GM20431 (cell line): ENCODE measurements around the gene ELOVL6.

Source experiments
- in situ Hi-C: fragments of 300-500 bp; cut with MseI, MboI; formaldehyde crosslinking; loops from one replicate; pipeline ENCODE4 v1.15.0; 2020; ENCODE audit warnings: low sequenced_read_pairs; ENCODE audit not compliant: unreplicated experiment

The ELOVL6 gene

DNA sequence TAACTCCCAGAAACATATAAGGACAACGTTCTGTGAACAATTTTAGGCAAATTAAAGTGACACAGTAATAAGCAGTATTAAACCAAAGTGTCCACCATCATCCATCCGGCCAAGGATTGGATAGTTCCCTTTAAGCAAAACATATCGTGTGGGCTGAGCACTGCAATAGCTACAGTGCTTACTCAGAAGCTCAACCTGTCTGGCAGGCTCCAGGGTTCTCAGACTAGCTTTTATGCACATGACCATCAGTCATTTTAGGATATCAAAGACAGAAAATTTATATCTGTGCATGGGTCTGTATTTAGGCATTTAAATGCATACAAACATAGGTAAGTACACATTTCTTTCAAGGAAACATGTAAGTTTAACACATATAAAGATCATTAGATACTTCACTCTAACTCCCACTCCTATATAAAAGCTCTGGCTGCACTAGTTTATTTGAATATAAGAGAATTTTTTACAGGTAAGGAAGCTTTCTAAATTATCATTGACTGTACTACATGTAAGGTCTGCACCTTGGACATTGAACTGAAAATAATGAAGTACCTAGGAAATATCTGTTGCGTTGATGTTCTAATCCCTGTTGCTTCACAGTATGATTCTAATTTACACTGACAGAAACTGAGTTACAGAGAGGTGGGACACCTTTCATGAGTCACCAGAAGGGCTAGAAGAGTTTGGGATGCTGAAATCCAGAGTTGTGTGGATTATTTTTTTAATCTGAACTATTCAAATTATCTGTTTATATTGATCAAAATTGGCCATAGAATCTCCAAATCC lies 67.6 kb downstream of the ELOVL6 start:
- in situ Hi-C loops: no loop called here

DNA sequence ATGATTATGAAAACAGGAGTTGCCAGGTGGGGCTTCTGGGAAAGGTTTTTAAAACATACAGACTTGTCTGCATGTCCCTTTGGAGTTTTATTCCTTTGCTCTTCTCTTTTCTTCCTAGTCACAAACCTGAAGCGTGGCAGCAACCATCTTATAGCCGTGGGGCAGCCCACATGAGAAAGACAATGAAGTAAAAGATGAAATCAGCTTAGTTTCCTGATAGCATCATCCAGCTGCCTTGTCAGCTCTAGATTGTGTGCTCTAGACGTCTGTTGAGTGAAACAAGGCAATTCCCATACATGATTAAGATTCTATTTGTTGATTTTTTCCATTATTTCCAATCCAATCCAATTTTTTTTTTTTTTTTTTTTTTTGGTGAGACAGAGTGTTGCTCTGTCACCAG lies 68.9 kb downstream of the ELOVL6 start:
- in situ Hi-C loops: no loop called here

DNA sequence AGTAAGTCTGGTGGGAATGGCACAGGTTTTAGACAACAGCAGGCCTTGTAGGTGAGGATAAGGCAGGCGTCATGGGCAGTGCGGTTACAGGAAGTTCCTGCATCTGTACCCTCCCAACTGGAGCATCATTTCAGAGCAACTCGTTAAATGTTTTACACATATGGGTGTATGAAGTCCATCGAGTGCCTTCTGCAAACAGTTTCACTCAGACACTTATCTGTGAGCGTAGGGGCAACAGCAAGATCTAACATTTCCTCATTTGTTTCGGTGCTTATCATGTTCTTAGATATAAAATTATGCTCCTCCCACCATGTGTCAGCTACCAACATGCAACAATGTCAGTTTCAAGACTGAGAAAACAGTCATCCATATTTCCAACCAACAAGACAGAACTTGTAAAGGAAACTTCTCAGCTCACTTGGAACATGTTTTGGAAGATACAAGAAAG lies 69.9 kb downstream of the ELOVL6 start:
- in situ Hi-C loops: no loop called here

DNA sequence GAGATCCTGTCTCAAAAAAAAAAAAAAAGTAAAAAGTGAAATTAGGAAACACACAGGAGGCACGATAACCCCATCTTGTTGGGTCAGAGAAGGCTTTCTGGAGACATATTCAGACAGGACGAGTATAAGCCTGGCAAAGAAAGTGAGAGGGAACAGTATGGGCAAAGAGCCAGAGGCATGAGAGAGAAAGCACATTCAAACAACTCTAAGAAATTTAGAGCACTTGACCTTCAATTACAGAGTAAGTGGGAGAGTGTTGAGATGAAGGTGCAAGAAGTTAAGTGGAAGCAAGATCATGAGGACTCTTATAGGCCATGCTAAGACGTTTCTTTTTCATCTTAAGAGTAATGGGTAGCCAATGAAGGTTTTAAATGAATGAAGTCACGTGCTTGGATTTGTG lies 70.4 kb downstream of the ELOVL6 start:
- in situ Hi-C loops: no loop called here

DNA sequence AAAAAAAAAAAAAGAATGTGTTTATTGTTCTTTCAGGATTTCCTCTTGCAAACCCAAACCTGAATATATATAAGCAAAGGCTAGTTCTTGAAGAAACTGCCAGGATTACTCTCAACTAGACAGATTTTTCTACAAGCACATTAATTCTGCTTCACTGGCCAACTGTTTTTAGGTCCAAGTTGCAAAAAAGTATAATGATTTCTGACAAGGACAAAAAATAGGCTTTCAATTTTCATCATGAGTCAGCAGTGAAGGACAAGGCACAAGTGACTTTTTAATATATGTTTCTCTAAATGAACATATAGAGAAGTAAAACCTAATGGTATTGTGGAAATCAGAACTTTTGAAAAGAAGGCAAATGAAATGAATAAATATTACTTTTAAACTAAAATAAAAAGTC lies 73.7 kb downstream of the ELOVL6 start:
- in situ Hi-C loops: no loop called here

DNA sequence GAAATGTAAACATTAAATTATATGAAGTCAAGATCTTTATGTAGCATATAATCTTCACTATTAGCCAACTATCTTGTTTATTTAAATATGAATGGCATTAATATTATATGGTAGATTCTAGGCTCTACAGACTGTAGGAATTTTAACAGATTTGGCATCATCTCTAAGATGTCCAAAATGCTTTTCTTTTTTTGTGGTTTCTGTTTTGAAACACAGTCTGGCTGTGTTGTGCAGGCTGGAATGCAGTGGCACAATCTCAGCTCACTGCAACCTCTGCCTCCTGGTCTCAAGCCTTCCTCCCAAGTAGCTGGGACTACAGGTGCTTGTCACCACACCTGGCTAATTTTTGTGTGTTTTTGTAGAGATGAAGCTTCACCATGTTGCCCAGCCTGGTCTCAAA lies 76.2 kb downstream of the ELOVL6 start:
- in situ Hi-C loops: no loop called here

DNA sequence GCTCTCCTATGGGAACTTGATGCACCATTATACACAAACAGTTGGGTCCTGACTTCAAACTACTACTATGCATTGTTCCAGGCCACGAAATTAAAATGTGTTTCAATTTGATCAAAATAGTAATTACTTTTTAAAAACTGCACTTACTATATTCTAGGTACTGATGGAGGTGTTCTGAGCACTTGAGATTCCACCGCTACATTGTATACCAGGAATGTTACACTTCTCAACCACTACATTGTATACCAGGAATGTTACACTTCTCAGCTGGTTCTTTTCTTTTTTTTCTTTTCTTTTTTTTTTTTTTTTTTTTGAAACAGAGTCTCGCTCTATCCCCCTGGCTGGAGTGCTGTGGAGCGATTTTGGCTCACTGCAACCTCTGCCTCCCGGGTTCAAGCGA lies 77.9 kb downstream of the ELOVL6 start:
- in situ Hi-C loops: no loop called here

DNA sequence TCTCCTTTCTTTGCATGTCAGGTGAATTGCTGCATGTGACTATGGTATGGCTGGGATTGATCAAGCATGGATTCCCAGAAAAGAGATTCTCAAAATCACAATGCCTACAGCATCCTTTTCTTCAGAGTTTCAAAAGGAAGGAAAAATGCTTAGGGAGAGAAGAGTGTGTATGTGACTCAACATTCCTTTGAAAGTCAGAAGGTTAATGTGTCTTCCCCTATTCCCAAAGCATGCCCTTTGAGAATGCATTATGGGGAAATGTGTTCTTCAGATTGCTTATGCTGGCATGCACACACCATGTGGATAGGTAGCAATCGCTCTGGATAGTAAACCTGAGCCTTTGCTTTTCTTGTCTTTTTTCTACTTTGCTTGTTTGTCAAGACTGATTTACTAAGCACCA lies 78.5 kb downstream of the ELOVL6 start:
- in situ Hi-C loops: no loop called here

DNA sequence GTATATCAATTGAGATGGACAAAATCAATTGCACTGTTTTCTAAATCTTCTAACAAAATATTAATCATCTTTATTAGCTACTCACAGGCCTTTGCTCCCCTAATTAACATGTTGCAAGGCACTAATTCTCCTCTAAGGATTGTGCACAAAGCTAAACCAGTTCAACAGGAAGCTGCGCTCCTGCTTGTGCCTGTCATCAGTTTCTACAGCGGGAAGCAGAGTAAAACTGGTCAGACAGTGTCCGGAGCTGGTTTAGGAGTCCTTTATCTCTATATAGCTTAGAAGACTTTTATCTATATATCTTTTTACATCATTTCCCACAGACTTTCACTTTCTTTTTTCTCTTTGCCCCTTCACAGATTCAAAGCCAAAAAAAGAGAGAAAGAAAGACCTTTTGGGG lies 79.1 kb downstream of the ELOVL6 start:
- in situ Hi-C loops: no loop called here

DNA sequence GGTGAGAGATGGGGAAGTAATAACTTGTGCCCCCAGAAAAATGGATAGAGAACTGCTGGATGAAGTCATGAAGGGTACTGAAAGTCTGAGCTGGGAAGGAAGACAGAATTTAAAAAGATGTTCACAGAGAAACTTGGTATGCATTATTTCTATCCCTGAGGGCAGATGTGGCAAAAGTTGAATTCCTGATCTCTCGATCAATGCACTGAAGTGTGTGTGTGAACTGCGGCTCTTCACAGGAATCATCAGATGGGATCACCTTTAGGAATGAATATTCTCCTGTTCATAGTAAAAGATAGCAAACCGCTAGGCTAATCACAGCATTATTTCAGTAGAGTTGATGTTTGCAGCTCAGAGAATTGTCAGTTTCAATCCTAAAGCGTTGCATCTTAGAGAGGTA lies 86.4 kb downstream of the ELOVL6 start:
- in situ Hi-C loops: no loop called here

DNA sequence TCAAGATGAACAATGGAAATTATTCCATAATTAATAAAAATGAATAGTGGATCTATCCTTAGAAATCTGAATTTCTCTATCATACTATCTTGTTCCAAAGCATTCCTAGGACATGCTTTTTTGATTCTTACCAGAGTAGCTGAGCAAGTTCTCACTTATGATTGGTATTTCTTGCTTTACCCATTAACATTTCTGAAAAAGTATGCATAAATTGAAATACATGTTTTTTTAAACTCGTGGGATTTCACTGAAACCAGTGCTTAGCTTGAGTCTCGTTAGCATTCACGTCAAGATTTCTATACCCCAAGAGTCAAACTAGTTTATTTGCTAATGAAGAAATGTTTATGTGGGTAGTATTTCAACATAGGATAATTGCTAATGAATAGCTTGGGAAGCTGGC lies 89.0 kb downstream of the ELOVL6 start:
- in situ Hi-C loops: no loop called here

DNA sequence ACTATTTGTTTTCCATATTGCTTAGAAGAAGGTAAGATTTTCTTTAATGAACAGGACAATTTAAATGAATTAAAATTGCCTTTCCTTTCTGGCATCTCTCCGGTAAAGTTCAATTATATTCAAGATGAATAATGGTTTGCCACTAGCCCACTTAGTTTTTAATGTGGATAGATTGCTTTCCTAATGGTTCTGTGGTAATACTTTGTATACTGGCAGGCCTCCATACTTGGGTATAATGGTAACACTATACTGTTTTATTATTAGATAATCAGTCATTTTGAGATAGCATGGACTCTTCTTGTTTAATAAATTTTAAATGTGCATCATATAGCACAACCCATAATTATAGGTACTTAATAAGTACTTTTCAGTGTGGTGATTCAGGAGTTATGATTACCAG lies 89.5 kb downstream of the ELOVL6 start:
- in situ Hi-C loops: no loop called here

DNA sequence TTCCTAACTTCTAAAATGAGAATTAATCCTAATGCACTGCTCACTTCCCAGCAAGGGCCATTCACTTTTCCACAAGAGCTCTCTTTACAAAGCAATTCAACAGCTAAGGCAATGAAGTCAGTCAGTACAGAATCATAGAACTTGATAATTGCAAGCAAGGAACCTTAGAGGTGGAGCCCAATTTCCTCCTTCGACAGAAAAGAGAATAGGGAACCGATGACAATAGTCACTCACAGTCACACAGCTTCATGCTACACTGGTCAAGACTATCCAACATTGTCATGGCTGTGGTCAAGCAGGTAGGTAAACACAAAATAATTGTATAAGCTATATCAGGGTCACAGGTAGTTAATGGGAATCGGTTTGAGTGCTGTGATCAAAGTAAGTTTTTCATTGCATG lies 90.0 kb downstream of the ELOVL6 start:
- in situ Hi-C loops: no loop called here

DNA sequence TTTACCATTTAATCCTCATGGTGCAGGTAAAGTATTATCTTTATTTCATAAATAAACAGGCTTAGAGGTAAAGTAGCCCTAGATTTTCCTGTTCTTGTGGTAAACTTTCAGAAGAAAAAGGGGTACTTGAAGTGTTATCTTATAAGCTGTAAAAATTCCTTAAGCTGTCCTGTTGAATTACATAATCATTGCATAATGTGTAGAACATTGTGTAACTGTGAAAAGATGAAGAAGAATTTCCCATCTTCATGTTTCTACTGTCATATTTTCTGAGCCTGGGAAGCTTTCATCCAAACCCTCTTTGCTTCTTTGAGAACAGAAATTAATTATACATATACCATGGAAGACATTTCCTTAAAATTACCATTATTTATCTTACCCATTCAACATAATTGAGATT lies 90.5 kb downstream of the ELOVL6 start:
- in situ Hi-C loops: no loop called here

DNA sequence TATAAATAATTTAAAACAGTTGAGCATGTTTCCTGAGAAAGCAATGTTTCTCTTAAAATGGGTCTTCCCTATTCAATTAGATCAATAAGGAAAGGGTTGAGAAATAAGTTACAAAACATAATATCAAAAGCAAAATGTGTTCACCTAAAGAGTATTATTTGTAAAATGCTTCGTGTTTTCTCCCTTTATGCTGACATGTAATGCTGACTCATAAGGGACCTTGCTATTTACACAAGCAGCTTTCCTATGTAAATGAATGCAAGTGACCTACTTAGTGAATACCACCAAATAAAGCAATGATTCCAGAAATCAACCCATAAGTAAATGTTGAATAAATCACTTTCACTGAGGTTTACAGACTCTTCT lies 91.5 kb downstream of the ELOVL6 start:
- in situ Hi-C loops: no loop called here

DNA sequence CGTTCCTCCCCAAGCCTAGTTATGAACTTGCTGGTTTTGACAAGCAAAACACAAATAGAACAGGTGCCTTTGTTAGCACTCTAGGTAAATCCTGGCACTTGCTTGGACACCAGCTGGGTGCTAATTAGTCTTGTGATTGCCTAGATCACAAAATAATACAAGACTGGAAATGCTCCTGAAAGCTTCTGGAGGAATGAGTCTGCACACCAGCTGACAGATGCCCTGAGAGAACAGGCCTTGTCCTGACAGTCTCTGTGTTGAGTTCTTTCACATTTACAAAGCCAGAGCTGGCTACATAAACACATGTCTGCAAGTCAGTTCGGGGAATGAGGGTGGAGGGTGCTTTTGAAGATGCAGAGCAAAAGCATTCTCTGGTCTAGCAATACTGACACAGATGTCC lies 93.8 kb downstream of the ELOVL6 start:
- in situ Hi-C loops: no loop called here

DNA sequence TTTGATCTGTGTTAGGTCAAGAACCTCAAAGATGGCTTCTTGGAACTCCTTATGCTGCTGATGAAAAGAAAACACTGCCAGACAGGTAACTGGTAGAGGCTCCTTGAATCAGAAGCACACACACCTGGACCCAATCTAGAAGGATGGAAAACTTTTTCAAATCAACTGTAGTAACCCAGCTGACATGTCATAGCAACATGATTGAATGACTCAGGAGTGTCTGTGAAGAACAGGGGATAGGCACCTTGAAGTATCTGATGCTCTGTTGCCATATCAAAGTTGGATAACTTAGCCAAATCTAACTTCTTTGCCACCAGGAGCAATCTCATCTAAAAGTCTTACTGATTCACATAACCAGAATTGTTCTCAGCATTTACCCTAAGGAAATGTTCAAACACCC lies 98.8 kb downstream of the ELOVL6 start:
- in situ Hi-C loops: no loop called here

DNA sequence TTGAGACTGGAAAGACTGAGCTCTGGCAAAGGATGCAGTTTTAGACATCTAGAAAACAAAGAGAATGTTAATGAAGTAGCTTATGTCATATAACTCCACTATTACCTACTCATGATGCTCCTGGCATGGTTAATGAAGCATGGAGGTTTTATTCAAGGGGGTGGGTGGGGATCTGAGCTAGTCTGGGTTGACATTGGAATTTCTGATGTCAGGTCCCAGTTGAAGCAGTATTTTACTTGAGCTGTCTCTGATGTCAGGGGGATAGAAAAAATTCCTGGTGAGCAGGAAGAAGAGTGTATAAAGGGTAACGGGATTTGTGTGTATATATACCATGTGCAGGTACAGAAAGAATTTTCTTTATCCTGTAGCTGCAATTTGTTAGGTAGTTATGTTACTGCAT lies 102.0 kb downstream of the ELOVL6 start:
- in situ Hi-C loops: no loop called here

DNA sequence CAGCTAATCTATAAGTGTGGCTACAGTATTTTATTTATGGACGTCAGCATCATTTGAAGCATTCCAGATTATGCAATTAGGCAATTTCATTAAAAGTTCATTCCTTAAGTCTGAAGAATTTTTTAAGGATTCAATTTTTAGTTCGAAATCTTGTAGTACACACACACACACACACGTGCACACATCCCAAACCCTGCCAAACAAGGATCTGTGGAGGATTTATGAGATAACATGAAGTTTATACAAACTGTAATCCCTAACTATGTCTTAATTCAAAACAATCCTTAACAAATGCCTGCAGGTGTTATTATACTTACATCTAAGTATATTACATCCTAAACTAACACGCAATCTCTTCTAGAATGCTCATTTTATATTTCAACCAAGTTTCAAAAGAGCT lies 105.8 kb downstream of the ELOVL6 start:
- in situ Hi-C loops: no loop called here

DNA sequence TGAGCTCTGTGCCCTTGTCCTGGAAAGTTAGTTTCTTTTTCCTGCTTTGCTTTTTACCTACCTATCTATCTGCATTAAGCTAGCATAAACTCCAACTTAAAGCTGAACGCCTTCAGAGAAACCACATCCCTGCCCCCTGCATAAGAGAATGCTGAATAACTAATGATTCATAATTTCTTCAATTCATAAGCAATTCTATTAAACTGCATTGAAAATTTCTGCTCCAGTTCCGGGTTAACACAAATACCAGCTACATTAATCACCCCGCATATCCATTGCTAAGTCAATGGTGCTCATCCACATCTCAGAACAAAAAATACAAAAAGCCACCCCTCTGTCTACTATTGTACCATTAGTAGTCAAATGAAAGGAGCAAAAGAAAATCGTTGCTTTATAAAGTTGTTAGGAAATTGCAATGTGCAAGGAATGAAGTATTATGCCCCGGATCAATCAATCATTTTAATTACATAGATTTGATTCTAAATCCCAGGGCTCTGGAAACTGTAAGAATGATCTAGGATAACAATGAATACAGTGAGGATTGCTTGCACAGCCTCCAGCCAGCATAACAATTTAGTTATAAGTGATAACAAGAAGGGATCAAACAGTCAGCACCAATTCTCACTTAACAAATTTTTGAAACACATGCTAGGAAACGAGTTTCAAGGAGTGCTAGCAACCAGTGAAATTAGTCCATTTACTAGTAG lies 106.8 kb downstream of the ELOVL6 start:
- in situ Hi-C loops: no loop called here

DNA sequence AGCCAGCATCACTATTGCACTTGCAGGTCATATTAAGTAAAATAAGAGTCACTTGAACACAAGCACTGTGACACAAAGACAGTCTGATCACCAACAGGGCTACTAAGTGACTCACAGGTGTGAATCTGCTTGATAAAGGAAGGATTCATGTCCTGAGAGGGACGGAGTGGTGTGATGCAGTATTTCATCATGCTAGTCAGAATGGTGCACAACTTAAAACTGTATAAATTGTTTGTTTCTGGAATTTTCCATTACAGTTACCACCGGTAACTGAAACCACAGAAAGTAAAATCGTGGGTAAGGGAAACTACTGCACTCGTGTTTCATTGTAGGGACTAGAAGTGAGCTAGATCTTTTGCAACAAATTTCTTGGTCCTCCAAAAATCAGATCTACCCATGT lies 109.7 kb downstream of the ELOVL6 start:
- in situ Hi-C loops: no loop called here
